GM12891 (cell line): ENCODE results near the gene SYNCRIP.
"Not testable (repeated sequence)": the region's sequence is repeated elsewhere in the genome, so short reads cannot be mapped to it uniquely, and the experiment has no call there.

Experiments used
- DNase-seq: peaks from one replicate; pipeline ENCODE4 v3.0.0; 2011; ENCODE audit warnings: low spot score; ENCODE audit not compliant: insufficient read length
- FAIRE-seq: peaks from 2 replicates; lab custom pipeline; 2011; peaks lifted over from hg19 to GRCh38; lab: Jason Lieb, UNC
- PAX5 ChIP-seq: IDR thresholded peaks from 2 replicates; pipeline ENCODE4 v1.6.1; 2011; ENCODE audit warnings: low read length, moderate library complexity, mild to moderate bottlenecking; ENCODE audit not compliant: insufficient read depth, severe bottlenecking
- POLR2A ChIP-seq: IDR thresholded peaks from 2 replicates; pipeline ENCODE4 v1.6.1; 2011; ENCODE audit warnings: low read depth, low read length, control low read depth
- POLR2AphosphoS5 ChIP-seq: IDR thresholded peaks from 2 replicates; pipeline ENCODE4 v1.6.1; 2011; ENCODE audit warnings: low read depth, low read length, control low read depth
- POU2F2 ChIP-seq: IDR thresholded peaks from 2 replicates; pipeline ENCODE4 v1.6.1; 2011; ENCODE audit warnings: low read depth, mild to moderate bottlenecking, control low read depth, low read length, moderate library complexity
- SPI1 ChIP-seq: IDR thresholded peaks from 2 replicates; pipeline ENCODE4 v1.6.1; 2011; ENCODE audit warnings: low read depth, low read length, control low read depth
- TAF1 ChIP-seq: IDR thresholded peaks from 2 replicates; pipeline ENCODE4 v1.6.1; 2011; ENCODE audit warnings: low read depth, low read length, control low read depth

SYNCRIP gene

GRCh38 chr6:85600713-85601313 lies 41.9 kb downstream of the SYNCRIP start:
- no peak for DNase-seq
- no peak for FAIRE-seq
- TF ChIP-seq POLR2A (peak; percentile 27; the same call in 1 of the 2 replicates), TAF1 (no peak)

GRCh38 chr6:85594197-85594930 lies 48.3 kb downstream of the SYNCRIP start:
- DNase-seq: no peak

GRCh38 chr6:85593438-85594196 lies 49.1 kb downstream of the SYNCRIP start, which contains the start of gene SNX14:
Gene SNX14 (minus strand): TSS chr6:85593858. CDS start chr6:85593718, 140 bp downstream.
- TF ChIP-seq POLR2A (peak; percentile 75; the same call in 1 of the 2 replicates), PAX5 (peak; percentile 48), POLR2AphosphoS5 (peak; percentile 43), SPI1 (peak; percentile 14; the same call in 1 of the 2 replicates), TAF1 (peak; percentile 69; the same call in 1 of the 2 replicates), POU2F2 (no peak)
- peak; percentile 76 for DNase-seq
- FAIRE-seq: peak; percentile 100

More at GRCh38 chr6:85594197-85594930, 48.3 kb downstream of the SYNCRIP start:
- FAIRE-seq: peak; percentile 71
- TF ChIP-seq POU2F2 (0 out of 2 replicates have a peak, but pooled peaks have one; percentile 19), TAF1 (no peak)

GRCh38 chr6:85592033-85592432 lies 50.7 kb downstream of the SYNCRIP start:
- DNase-seq (no peak), FAIRE-seq (no peak)
- TF ChIP-seq POU2F2 (no peak), TAF1 (no peak), POLR2AphosphoS5 (no peak), POLR2A (no peak), SPI1 (no peak), PAX5 (no peak)

GRCh38 chr6:85591207-85591606 lies 51.5 kb downstream of the SYNCRIP start:
- DNase-seq: no peak
- TF ChIP-seq POLR2A (no peak), POLR2AphosphoS5 (no peak), SPI1 (no peak), TAF1 (no peak), PAX5 (no peak), POU2F2 (no peak)
- FAIRE-seq: no peak

GRCh38 chr6:85585741-85586140 lies 56.9 kb downstream of the SYNCRIP start:
- TF ChIP-seq POU2F2 (no peak), TAF1 (no peak), PAX5 (no peak), POLR2AphosphoS5 (no peak), POLR2A (no peak), SPI1 (no peak)
- no peak for DNase-seq
- FAIRE-seq: no peak

GRCh38 chr6:85582832-85583231 lies 59.9 kb downstream of the SYNCRIP start:
- DNase-seq, FAIRE-seq: not testable (repeated sequence)

GRCh38 chr6:85581572-85581971 lies 61.1 kb downstream of the SYNCRIP start:
- no peak for DNase-seq
- no peak for TF ChIP-seq SPI1
- no peak for TF ChIP-seq POLR2AphosphoS5
- TF ChIP-seq POU2F2: no peak
- TF ChIP-seq PAX5: no peak
- no peak for TF ChIP-seq TAF1
- TF ChIP-seq POLR2A: no peak
- FAIRE-seq: no peak

- DNase-seq (no peak), FAIRE-seq (no peak)
These were observed 61.8 kb downstream of the SYNCRIP start for GRCh38 chr6:85580878-85581267.

More at GRCh38 chr6:85580878-85581267, 61.8 kb downstream of the SYNCRIP start:
- TF ChIP-seq POLR2AphosphoS5: no peak
- no peak for TF ChIP-seq SPI1
- no peak for TF ChIP-seq POLR2A
- no peak for TF ChIP-seq POU2F2
- no peak for TF ChIP-seq TAF1
- TF ChIP-seq PAX5: no peak
